Activated CD4-positive, alpha-beta memory T cell treated with anti-CD3 and anti-CD28 coated beads for 36 hours (primary cell): ENCODE data around the gene ICAM4. TPM values are rescaled to one million over a fixed set of nuclear protein-coding genes. Genes with fewer than 3 reads are reported as not detected.
A peak's percentile ranks its signal among the peaks of the same experiment; 100 is the strongest.

Source experiments
- CTCF ChIA-PET: fragments of 350-600 bp; sonication (Branson Sonifier 250); formaldehyde crosslinking; loops from one replicate; lab custom pipeline; 2021; ENCODE audit warnings: antibody characterized with exemption, inconsistent platforms; lab: Charles Lee
- POLR2A ChIA-PET: fragments of 350-600 bp; sonication (Branson Sonifier 250); formaldehyde crosslinking; loops from one replicate; lab custom pipeline; 2021; ENCODE audit warnings: antibody characterized with exemption; lab: Charles Lee
- DNase-seq: peaks from one replicate; pipeline ENCODE4 v3.0.0-alpha.2; 2020
- H3K27ac Mint-ChIP-seq: one replicate; pipeline ENCODE4 v1.8.0; 2021; ENCODE audit warnings: mixed read lengths
- H3K27me3 Mint-ChIP-seq: one replicate; pipeline ENCODE4 v1.8.0; 2021; ENCODE audit warnings: mixed read lengths
- H3K36me3 Mint-ChIP-seq: one replicate; pipeline ENCODE4 v1.8.0; 2021; ENCODE audit warnings: mixed read lengths
- H3K4me1 Mint-ChIP-seq: one replicate; pipeline ENCODE4 v1.8.0; 2021; ENCODE audit warnings: low read depth, mixed read lengths
- H3K4me3 Mint-ChIP-seq: one replicate; pipeline ENCODE4 v1.8.0; 2021; ENCODE audit warnings: mild to moderate bottlenecking, mixed read lengths
- H3K9me3 Mint-ChIP-seq: one replicate; pipeline ENCODE4 v1.8.0; 2021; ENCODE audit warnings: mixed read lengths
- intact Hi-C: fragments of 100-400 bp; cut with micrococcal nuclease; formaldehyde crosslinking; loops from one replicate; pipeline ENCODE4 v1.15.1; 2023
- total RNA-seq, 2 experiments: library from RNA; stranded (reverse); gene quantifications; one replicate each; pipeline ENCODE4 v1.2.3, GENCODE V29; 2021

ICAM4 gene
- total RNA-seq, 2 experiments from 2014 or later, result 0.34 to 0.59 TPM

DNA sequence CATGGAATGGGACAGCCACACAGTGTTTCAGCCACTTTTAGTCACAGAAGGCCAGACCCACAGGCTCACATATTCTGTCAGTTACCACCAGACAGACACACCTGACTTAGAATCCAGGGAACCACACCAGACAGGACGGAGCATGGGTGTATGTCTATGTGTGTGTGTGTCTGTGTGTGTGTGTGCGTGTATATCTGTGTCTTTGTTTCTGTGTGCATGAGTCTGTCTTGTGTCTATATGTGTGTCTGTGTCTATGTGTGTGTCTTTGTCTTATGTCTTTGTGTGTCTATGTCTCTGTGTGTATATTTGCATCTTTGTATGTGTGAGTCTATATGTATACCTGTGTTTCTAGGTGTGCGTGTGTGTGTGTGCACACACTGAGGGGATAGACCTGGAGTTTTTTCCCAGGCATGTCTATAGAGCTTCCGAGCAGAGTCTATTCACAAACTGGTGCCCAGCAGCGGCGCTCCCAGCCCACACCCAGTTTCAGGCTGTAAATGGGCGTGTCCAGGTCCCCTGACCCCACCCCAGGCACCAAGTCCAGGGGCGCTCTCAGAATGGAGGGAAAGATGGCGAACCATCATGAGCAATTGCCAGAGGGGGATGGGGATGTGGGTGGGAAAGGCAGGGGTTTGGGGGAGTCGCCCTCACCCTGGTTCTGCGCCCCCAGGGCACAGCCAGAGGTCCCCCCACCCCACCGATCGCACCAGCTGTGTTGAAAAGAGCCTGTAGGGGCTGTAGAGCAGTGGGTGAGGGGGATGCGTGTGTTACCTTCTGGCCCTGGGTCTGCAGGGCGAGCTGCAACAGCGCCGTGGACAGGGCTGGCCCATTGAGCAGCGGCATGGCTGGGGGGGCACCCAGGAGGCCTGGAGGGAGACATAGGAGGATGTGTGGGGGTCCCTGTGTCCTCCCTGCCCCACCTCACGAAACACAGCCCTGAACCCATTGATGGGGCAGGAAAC lies 35.4 kb downstream of the ICAM4 start:
- no peaks in the 10 kb centered on the region for H3K4me1 Mint-ChIP-seq
- H3K27ac Mint-ChIP-seq, result no peak overlapping the region
- no peaks in the 10 kb centered on the region for H3K27me3 Mint-ChIP-seq
- no peak overlapping the region for H3K4me3 Mint-ChIP-seq
- H3K9me3 Mint-ChIP-seq, result no peaks in the 10 kb centered on the region
- intact Hi-C loops, result no loop called here
- ChIA-PET POLR2A (no interaction called here), CTCF (interaction anchor here (1.4 to 1.6 kb wide), 2 partner anchors 63 to 66 kb away, joined by 4 read pairs; no protein-coding TSS in a partner anchor)
- H3K36me3 Mint-ChIP-seq, result peaks cover 22% of the 10 kb centered on the region
- no peak for DNase-seq

- no peaks in the 10 kb centered on the region for H3K27me3 Mint-ChIP-seq
Observed at GRCh38 chr19:10325732-10326131, 39.0 kb downstream of the ICAM4 start.

GRCh38 chr19:10327793-10328192 lies 41.0 kb downstream of the ICAM4 start:
- intact Hi-C loops, result no loop called here
- no peak for DNase-seq
- H3K27ac Mint-ChIP-seq, result no peak overlapping the region
- ChIA-PET CTCF (interaction anchor here (1.2 kb wide), 1 partner anchor 61 kb away, joined by 3 read pairs; no protein-coding TSS in a partner anchor), POLR2A (no interaction called here)
- H3K4me3 Mint-ChIP-seq, result no peak overlapping the region
- H3K27me3 Mint-ChIP-seq, result no peaks in the 10 kb centered on the region
- no peaks in the 10 kb centered on the region for H3K9me3 Mint-ChIP-seq
- H3K36me3 Mint-ChIP-seq, result peaks cover 34% of the 10 kb centered on the region
- H3K4me1 Mint-ChIP-seq, result peaks cover 19% of the 10 kb centered on the region

More at GRCh38 chr19:10325732-10326131, 39.0 kb downstream of the ICAM4 start:
- no peak overlapping the region for H3K4me3 Mint-ChIP-seq
- ChIA-PET POLR2A (no interaction called here), CTCF (interaction anchor here (1.1 to 1.2 kb wide), 2 partner anchors 56 to 63 kb away, joined by 3 to 4 read pairs; no protein-coding TSS in a partner anchor)
- H3K4me1 Mint-ChIP-seq, result peaks cover 8% of the 10 kb centered on the region
- no peak for DNase-seq
- no peak overlapping the region for H3K27ac Mint-ChIP-seq
- intact Hi-C loops, result no loop called here
- peaks cover 32% of the 10 kb centered on the region for H3K36me3 Mint-ChIP-seq
- H3K9me3 Mint-ChIP-seq, result no peaks in the 10 kb centered on the region

- Mint-ChIP-seq H3K27me3 (no peaks in the 10 kb centered on the region), H3K27ac (no peak overlapping the region), H3K4me3 (no peak overlapping the region), H3K4me1 (peaks cover 25% of the 10 kb centered on the region), H3K36me3 (peaks cover 39% of the 10 kb centered on the region), H3K9me3 (no peaks in the 10 kb centered on the region)
- ChIA-PET POLR2A (no interaction called here), CTCF (no interaction called here)
- intact Hi-C loops, result no loop called here
- DNase-seq, result no peak
Observed at GRCh38 chr19:10328558-10329429, 42.0 kb downstream of the ICAM4 start.

GRCh38 chr19:10329555-10329954 lies 42.8 kb downstream of the ICAM4 start:
- peaks cover 40% of the 10 kb centered on the region for H3K36me3 Mint-ChIP-seq
- CTCF ChIA-PET, result no interaction called here

DNA sequence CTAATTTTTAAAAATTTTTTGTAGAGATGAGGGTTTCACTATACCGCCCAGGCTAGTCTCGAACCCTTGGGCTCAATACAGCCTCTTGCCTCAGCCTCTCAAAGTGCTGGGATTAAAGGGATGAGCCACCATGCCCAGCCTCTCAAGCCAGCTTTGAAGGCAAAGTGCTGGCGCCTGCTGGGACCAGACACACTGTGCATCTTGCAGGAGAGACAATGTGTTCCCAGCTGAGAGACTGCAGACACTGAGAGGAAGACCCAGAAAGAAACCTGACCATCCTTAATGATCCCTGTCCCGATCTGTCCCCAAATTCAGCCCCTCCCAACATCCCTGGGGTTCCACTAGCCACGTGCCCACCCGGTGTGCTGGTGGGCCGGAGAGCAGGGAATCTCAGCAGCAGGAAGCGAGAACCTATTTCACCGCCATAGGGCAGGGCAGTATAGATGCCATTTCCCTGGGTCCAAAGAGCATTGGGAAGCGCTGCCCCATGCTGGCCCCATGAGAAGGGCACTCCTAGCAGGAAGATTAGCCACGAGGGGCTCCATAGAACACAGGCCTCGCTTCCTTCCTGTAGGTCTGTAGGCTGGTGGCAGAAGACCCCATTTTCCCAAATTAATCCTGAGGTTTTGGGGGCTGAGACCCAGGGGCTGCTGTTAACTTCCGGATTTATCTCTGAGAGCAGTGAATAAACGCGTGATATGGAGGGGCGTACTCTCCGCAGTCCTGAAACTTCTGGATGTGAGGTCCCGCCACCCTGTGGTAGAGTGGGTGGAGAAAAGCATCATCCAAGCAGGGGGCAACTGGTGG lies 45.6 kb downstream of the ICAM4 start:
- intact Hi-C loops, result loop anchor here (2.0 to 10.0 kb wide), 2 partner anchors 16 to 138 kb away; partner anchors contain the start of genes DNMT1 and FDX2
- Mint-ChIP-seq H3K4me3 (peak overlapping the region; percentile 95), H3K27ac (peak overlapping the region; percentile 96), H3K9me3 (no peaks in the 10 kb centered on the region), H3K4me1 (peaks cover 36% of the 10 kb centered on the region), H3K36me3 (peaks cover 43% of the 10 kb centered on the region), H3K27me3 (no peaks in the 10 kb centered on the region)
- ChIA-PET POLR2A (interaction anchor here (1.3 to 2.3 kb wide), 3 partner anchors 41 to 71 kb away, joined by 3 to 23 read pairs (median 4); partner anchors contain the start of genes CDC37 and ICAM1), CTCF (interaction anchor here (0.9 to 2.8 kb wide), 4 partner anchors 57 to 367 kb away, joined by 3 to 12 read pairs (median 8); no protein-coding TSS in a partner anchor)
- no peak for DNase-seq

More at GRCh38 chr19:10329555-10329954, 42.8 kb downstream of the ICAM4 start:
- H3K4me3 Mint-ChIP-seq, result no peak overlapping the region
- H3K27me3 Mint-ChIP-seq, result no peaks in the 10 kb centered on the region
- H3K27ac Mint-ChIP-seq, result no peak overlapping the region
- H3K4me1 Mint-ChIP-seq, result peaks cover 33% of the 10 kb centered on the region
- POLR2A ChIA-PET, result interaction anchor here (0.6 kb wide), 1 partner anchor 45 kb away, joined by 4 read pairs; no protein-coding TSS in a partner anchor
- intact Hi-C loops, result no loop called here
- no peak for DNase-seq
- no peaks in the 10 kb centered on the region for H3K9me3 Mint-ChIP-seq

DNA sequence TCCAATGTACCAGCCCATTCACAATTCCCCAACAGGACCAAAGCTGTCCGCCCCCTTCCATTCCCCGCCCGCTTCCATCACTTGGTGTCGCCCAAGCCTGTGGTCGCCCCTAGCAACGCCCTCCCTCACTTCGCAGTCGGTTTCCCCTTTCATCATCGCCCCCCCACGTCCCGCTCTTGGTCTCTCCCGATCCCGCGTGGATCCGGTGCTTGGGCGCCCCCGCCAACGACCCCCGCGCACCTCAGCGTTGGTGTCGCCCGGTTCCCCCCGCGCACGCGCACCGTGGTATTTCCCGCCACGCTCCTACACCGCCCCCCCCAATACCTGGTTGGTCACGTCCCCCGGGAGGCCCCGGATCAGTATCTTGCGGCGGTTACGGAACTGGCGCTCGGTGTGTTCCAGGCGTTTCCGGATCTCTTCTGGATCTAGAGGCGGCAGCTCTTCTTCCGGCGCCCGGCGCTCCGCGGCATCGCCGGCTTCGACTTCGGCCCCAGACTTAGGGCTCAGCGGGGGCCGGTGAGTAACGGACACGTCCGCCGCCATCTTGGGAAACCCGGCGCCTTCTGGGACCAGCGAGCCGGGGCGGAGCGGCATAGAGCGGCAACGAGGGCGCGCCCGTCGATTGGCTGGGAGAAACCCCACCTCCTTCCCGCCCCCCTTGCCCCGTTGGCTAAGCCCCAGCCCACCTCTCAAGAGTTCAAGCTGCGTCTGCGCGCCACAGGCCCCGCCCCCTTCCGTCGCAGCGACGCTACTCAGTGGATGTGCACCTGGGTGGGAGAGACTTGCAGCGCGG lies 46.4 kb downstream of the ICAM4 start, which contains the start of gene RAVER1:
Gene RAVER1 (minus strand): TSS at position 565 of the 793 bp plus-strand sequence. CDS start 22 bp downstream, at position 543.
- Mint-ChIP-seq H3K27me3 (no peaks in the 10 kb centered on the region), H3K4me1 (peaks cover 37% of the 10 kb centered on the region), H3K4me3 (peak within 1 kb of the TSS; percentile 95), H3K36me3 (peaks cover 36% of the 10 kb centered on the region), H3K9me3 (no peaks in the 10 kb centered on the region), H3K27ac (peak within 1 kb of the TSS; percentile 96)
- DNase-seq, result peak; percentile 99
- intact Hi-C loops, result loop anchor here (1.0 to 10.0 kb wide), 4 partner anchors 16 to 138 kb away; partner anchors contain the start of genes DNMT1, FDX2, ICAM1 and TYK2
- ChIA-PET POLR2A (interaction anchor here (0.6 to 2.3 kb wide), 7 partner anchors 16 to 369 kb away, joined by 3 to 23 read pairs (median 4); partner anchors contain the start of genes CDC37 and ICAM1), CTCF (interaction anchor here (0.8 to 2.0 kb wide), 9 partner anchors 21 to 305 kb away, joined by 3 to 12 read pairs (median 3); no protein-coding TSS in a partner anchor)

DNA sequence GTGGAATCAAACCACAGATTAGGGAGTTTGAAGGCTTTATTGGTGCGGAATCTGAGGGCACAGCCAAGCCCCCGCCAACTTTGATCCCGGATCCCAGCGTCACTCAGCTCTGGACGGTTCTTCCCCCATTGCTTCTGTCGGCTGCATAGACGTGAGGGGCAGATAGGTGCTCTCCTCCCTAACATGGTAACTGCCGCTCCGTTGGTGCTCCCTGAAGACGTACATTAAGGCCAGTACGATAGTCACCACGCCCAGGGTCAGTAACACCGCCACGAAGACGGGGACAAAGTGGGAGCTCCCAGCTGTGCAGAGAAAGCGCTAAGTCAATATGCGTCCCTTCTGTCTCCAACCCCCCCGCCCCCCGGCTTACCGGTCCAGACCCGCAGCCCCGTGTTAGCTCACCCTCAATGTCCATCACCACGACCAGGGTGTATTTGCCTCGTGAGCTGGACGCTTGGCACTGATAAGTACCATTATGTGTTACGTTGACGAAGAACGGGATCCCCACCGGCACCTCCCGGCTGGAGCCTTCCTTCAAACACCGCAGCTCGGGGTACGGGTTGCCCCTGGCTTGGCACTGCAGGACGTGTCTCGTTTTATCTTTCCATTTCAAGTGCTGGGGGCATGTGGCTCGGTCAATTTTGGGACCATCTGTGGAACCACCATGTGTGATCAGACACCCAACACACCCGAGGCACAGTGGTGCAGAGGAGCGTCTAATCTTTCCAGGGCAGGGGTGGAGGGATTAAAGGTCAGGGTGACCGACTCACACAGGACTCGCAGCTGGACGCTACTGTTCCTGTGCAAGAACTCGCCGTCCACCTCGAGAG lies 47.2 kb downstream of the ICAM4 start:
- peak overlapping the region; percentile 95 for H3K4me3 Mint-ChIP-seq
- H3K27me3 Mint-ChIP-seq, result no peaks in the 10 kb centered on the region
- peaks cover 36% of the 10 kb centered on the region for H3K36me3 Mint-ChIP-seq
- no peaks in the 10 kb centered on the region for H3K9me3 Mint-ChIP-seq
- peak overlapping the region; percentile 96 for H3K27ac Mint-ChIP-seq
- no peak for DNase-seq
- ChIA-PET POLR2A (interaction anchor here (0.6 to 2.3 kb wide), 10 partner anchors 11 to 368 kb away, joined by 3 to 23 read pairs (median 3); partner anchors contain the start of genes CDC37 and ICAM1), CTCF (interaction anchor here (0.8 to 2.0 kb wide), 9 partner anchors 20 to 306 kb away, joined by 3 to 12 read pairs (median 3); no protein-coding TSS in a partner anchor)
- peaks cover 45% of the 10 kb centered on the region for H3K4me1 Mint-ChIP-seq
- intact Hi-C loops, result loop anchor here (1.0 to 10.0 kb wide), 4 partner anchors 17 to 139 kb away; partner anchors contain the start of genes DNMT1, FDX2, ICAM1 and TYK2
